ENCODE results near the gene SLC29A1.

GRCh38 chr6:44176130-44176761 is 47.1 kb upstream of the SLC29A1 start:
- TF ChIP-seq CTCF (IDR thresholded peaks at IDR 0.05) (no peak), POLR2A (IDR thresholded peaks at IDR 0.05) (no peak), EP300 (IDR thresholded peaks at IDR 0.05) (no peak)
